HepG2 (cell line): Measurements from ENCODE around the gene ITPR1. TPM values are rescaled to one million over a fixed set of nuclear protein-coding genes. Genes with fewer than 3 reads are reported as not detected.

Experiments used
- AFF4 ChIP-seq: sonication (generic); formaldehyde crosslinking; IDR thresholded peaks from 2 replicates; pipeline ENCODE4 v1.4.0; 2020; ENCODE audit warnings: missing genetic modification reagents
- ATF5 ChIP-seq: sonication (generic); formaldehyde crosslinking; IDR thresholded peaks from 2 replicates; pipeline ENCODE4 v1.4.0; 2020; ENCODE audit warnings: mild to moderate bottlenecking, low read depth, missing genetic modification reagents
- E2F5 ChIP-seq: sonication (generic); formaldehyde crosslinking; conservative IDR thresholded peaks from 2 replicates; pipeline ENCODE4 v1.4.0; 2020; ENCODE audit warnings: missing genetic modification reagents
- FOSL1 ChIP-seq: sonication (generic); formaldehyde crosslinking; IDR thresholded peaks from 2 replicates; pipeline ENCODE4 v1.9.0; 2021; ENCODE audit warnings: missing genetic modification reagents, borderline replicate concordance
- MTF2 ChIP-seq: sonication (generic); formaldehyde crosslinking; IDR thresholded peaks from 2 replicates; pipeline ENCODE4 v1.5.0; 2020; ENCODE audit warnings: missing genetic modification reagents, borderline replicate concordance
- RBFOX2 ChIP-seq: fragments of 200-400 bp; formaldehyde crosslinking; IDR thresholded peaks from 2 replicates; pipeline ENCODE4 v1.6.1; 2017; ENCODE audit warnings: low read depth, mild to moderate bottlenecking, low read length
- RNF2 ChIP-seq: fragments of 450-650 bp; conservative IDR thresholded peaks from 2 replicates; pipeline ENCODE4 v1.6.1; 2016; ENCODE audit warnings: low read depth
- SAP130 ChIP-seq: IDR thresholded peaks from 2 replicates; pipeline ENCODE4 v1.6.1; 2016; ENCODE audit warnings: low read depth
- TFAP4 ChIP-seq: sonication (generic); IDR thresholded peaks from 2 replicates; pipeline ENCODE4 v1.6.1; 2016; ENCODE audit warnings: low read depth, borderline replicate concordance
- THRA ChIP-seq: sonication (generic); formaldehyde crosslinking; IDR thresholded peaks from 2 replicates; pipeline ENCODE4 v1.4.0; 2020; ENCODE audit warnings: missing genetic modification reagents, borderline replicate concordance
- USF2 ChIP-seq, 2 experiments: sonication (generic) in 1 of 2; formaldehyde crosslinking in 1 of 2; IDR thresholded peaks; 2 replicates each; pipeline versions ENCODE4 v1.5.1 to v1.6.1; 2011 to 2020; ENCODE audit warnings: borderline replicate concordance in 1 of 2, low read depth in 1 of 2, low read length in 1 of 2, mild to moderate bottlenecking in 1 of 2, missing genetic modification reagents in 1 of 2, moderate library complexity in 1 of 2
- ZNF780A ChIP-seq: sonication (generic); formaldehyde crosslinking; IDR thresholded peaks from 2 replicates; pipeline ENCODE4 v1.8.0; 2022; ENCODE audit warnings: mild to moderate bottlenecking, missing genetic modification reagents, moderate library complexity
- ZNF792 ChIP-seq: IDR thresholded peaks from 2 replicates; pipeline ENCODE4 v1.6.1; 2016
- ZSCAN12 ChIP-seq: sonication (generic); formaldehyde crosslinking; IDR thresholded peaks from 2 replicates; pipeline ENCODE4 v1.9.0; 2021; ENCODE audit warnings: mild to moderate bottlenecking, missing genetic modification reagents
- ZSCAN22 ChIP-seq: sonication (generic); formaldehyde crosslinking; IDR thresholded peaks from 2 replicates; pipeline ENCODE4 v1.4.0; 2020; ENCODE audit warnings: mild to moderate bottlenecking, missing genetic modification reagents
- ZSCAN25 ChIP-seq: sonication (generic); formaldehyde crosslinking; IDR thresholded peaks from 2 replicates; pipeline ENCODE4 v1.8.0; 2022; ENCODE audit warnings: mild to moderate bottlenecking, missing genetic modification reagents
- polyA plus RNA-seq, 8 experiments: library from polyadenylated mRNA; depleted of rRNA in 3 of 8; stranded (reverse) in 7 of 8; unstranded in 1 of 8; fragments of >200 nt; fragmentation: Illumina TruSeq in 4 of 8; extraction: Trizol in 4 of 8; gene quantifications; 2 replicates each; pipeline versions ENCODE4 v1.2.1 to v1.2.3, GENCODE V29; 2011 to 2016; ENCODE audit warnings: low read depth in 4 of 8, missing spikeins in 1 of 8, mixed read lengths in 1 of 8; ENCODE audit not compliant: insufficient read depth in 1 of 8
- total RNA-seq, 5 experiments: library from RNA; depleted of rRNA; stranded (reverse); fragments of >200 nt; fragmentation: Illumina TruSeq; extraction: Trizol; gene quantifications; 2 replicates each; pipeline ENCODE4 v1.2.3, GENCODE V29; 2016; ENCODE audit warnings: low read depth in 1 of 5

The ITPR1 gene
- total and polyA plus RNA-seq, 2 of the 13 experiments (the other 11 are each of a cell fraction or from before 2014, with no cell fraction given), result 10.0 to 11.4 TPM

- TF ChIP-seq USF2 (IDR thresholded peaks at IDR 0.05; ENCODE audit: low read depth, low read length) (peak; percentile 30; the same call in 1 of the 2 replicates), USF2 (CRISPR knock-in tag; IDR thresholded peaks at IDR 0.05; ENCODE audit: borderline replicate concordance) (no peak), ZNF780A (CRISPR knock-in tag) (0 out of 2 replicates have a peak, but pooled peaks have one; percentile 31), TFAP4 (peak; percentile 91), ATF5 (CRISPR knock-in tag) (no peak), SAP130 (peak; percentile 78), RNF2 (no peak), E2F5 (CRISPR knock-in tag) (no peak), AFF4 (CRISPR knock-in tag) (no peak), ZSCAN22 (CRISPR knock-in tag) (no peak), RBFOX2 (no peak), ZSCAN12 (CRISPR knock-in tag) (0 out of 2 replicates have a peak, but pooled peaks have one; percentile 29), ZNF792 (CRISPR knock-in tag) (peak; percentile 47; the same call in 1 of the 2 replicates), THRA (CRISPR knock-in tag) (no peak), MTF2 (CRISPR knock-in tag) (no peak), FOSL1 (CRISPR knock-in tag) (no peak), ZSCAN25 (CRISPR knock-in tag) (no peak)
These were observed 259.3 kb downstream of the ITPR1 start (continued) for GRCh38 chr3:4752201-4753072.
